HG02870 (cell line): ENCODE results near the gene ABCC10.
A peak's percentile ranks its signal among the peaks of the same experiment; 100 is the strongest.
"Not testable (repeated sequence)": the region's sequence is repeated elsewhere in the genome, so short reads cannot be mapped to it uniquely, and the experiment has no call there.

Experiments used
- ATAC-seq: cut with Tn5 transposase; IDR thresholded peaks from one replicate; pipeline ENCODE4 v1.9.1; 2021; ENCODE audit warnings: mild to moderate bottlenecking, moderate library complexity; ENCODE audit not compliant: unreplicated experiment

ABCC10 gene

DNA sequence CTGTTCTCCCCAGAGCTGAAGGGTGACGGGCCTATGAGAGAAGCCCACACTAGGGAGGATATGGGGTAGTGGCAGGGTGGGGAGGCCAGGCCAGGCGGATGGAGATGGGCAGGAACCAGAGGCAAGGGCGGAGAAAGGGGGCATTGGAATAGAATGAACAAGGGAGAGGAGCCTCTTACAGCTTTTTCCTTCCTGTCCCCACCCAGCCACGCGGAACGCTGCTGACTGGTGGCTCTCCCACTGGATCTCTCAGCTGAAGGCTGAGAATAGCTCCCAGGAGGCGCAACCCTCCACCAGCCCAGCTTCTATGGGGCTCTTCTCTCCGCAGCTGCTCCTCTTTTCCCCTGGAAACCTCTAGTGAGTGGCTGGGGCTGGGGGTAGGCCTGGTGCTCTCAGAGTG, 17.2 kb downstream of the ABCC10 start:
- ATAC-seq: no peak

DNA sequence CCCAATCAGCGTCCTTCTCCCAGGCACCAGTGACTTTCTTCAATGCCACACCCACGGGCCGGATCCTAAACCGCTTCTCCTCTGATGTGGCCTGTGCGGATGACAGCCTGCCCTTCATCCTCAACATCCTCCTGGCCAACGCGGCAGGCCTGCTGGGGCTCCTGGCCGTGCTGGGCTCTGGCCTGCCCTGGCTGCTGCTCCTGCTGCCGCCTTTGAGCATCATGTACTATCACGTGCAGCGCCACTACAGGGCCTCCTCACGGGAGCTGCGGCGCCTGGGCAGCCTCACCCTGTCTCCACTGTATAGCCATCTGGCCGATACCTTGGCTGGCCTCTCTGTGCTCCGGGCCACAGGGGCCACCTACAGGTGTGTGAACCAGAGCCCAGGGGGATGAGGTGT, 18.2 kb downstream of the ABCC10 start:
- no peak for ATAC-seq

DNA sequence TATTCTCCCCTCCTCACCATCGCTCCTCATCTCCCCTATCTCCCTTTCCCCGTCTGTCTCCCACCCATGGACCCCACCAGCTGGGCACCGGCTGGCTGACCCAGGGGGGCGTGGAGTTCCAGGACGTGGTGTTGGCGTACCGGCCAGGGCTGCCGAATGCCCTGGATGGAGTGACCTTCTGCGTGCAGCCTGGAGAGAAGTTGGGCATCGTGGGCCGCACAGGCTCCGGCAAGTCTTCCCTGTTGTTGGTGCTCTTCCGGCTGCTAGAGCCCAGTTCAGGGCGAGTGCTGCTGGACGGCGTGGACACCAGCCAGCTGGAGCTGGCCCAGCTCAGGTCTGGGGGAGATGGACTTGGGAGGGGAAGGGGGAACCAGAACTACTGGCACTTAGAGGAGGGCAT, 20.3 kb downstream of the ABCC10 start:
- ATAC-seq: no peak

DNA sequence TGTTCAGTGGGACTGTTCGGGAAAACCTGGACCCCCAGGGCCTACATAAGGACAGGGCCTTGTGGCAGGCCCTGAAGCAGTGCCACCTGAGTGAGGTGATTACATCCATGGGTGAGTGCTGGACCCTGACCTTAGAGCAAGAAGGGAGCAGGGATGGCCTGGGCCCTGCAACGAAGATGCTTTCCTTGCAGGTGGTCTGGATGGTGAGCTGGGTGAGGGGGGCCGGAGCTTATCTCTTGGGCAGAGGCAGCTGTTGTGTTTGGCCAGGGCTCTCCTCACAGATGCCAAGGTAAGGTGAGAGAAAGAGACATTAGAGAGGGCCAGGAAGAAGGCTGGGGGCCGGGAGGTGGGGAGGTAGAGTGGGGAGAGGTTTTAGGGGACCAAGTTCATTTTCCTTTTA, 21.6 kb downstream of the ABCC10 start:
- ATAC-seq: no peak

DNA sequence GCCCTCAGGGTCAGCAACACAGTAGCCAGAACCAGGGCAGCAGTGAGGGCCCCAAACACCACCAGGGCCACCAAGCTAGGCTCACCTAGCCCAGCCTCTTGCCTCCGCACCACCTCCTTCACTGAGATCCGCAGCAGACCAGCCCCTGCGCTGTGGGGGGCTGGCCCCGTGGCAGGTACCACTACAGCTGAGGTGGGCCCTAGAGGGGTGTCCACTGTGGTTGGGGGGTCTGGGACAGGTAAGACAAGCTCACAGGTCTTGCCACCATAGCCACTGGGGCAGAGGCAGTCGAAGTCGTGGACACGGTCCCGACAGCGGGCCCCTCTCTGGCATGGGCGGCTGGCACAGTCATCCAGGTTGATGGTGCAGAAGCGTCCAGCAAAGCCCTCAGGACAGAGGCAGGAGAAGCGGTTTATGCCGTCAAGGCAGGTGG, 23.4 kb downstream of the ABCC10 start:
- ATAC-seq: no peak

DNA sequence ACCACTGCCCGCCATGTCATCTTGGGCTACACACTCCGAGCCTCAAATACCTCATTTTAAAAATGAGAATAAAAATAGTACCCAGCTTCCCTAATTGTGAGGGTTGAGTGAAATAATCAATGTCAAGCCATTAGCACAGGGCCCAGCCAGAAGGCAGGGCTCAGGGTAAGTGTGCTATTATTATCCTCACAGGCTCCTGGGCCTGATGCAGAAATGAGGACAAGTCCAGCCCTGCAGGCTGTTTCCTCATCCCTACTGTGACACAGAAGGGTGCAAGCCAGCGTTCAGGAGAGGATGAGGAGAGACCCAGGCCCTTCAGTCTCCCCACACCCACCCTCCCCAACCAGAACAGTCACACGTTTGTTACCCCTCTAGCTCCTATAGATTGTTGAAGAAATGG, 24.0 kb downstream of the ABCC10 start:
- ATAC-seq: no peak

DNA sequence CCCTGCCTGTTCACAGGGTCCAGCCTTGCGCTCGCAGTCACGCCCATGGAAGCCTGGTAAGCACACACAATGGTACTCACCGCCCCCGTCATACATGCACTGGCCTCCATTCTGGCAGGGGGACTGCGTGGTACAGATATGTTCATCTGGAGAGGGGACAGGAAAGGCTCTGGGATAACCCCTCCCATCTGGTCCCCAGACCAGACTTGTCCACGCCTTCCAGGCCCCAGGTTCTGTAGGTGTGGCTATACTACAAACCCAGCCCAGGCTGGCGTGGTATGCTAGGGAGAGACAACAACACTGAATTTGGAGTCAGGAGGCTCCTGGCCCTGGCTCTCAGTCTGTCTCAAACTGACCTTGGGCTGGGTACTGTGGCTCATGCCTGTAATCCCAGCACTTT, 24.6 kb downstream of the ABCC10 start:
- no peak for ATAC-seq

DNA sequence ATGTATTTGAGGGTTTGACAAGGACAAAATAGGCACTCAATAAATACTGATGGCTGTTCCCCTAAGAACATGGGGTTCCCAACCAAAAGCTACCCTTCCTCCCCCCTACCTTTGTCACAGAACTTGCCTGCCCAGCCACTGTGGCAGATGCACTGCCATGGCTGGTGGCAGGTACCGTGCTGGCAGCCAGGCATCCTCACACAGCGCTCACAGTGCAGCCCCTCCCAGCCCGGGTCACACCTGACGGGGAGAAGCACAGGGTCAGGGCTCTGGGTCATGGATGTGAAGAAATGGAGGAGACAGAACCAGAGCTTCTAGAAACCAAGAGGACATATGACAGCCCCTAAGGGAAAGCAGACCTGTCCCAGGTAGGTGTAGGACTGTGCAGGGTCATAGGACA, 25.6 kb downstream of the ABCC10 start:
- ATAC-seq: no peak

DNA sequence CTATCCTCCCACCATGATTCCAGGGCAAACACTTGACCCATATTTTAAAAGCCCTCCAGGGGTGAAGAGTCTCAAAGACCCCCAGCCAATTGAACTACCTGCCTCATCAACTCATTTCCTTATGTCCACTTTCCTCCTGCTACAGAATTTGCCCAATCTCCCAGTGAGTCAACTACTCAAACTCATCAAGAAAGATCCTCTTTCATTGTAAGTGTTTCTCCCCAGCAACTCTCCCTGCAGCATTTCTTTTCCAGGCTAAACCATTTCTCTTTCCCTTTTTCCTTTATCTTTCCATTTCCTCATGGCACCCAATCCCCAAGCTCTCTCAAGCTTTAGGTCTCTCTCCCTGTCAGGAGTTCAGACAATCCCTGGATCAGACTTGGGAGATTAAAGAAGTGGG, 26.5 kb downstream of the ABCC10 start:
- no peak for ATAC-seq

DNA sequence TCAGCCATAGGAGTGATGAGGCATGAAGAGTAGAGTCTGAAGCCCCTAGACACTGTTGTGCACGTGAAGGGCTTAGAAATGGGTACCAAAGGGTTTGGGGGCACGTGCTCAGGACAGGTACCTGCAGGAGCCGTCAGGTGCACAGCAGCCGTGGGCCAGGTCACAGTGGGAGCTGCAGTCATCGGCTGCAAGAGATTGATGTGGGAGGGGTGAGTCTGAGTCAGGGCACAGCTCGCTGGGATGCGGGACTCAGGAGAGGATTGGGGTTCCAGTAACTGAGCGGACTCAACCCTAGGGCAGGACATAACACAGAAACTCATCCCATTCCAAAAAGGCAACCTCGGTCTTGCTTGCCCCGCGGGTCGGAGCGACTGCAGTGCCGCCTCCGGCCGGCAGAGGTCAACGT, 27.0 kb downstream of the ABCC10 start:
- ATAC-seq: peak; percentile 61

DNA sequence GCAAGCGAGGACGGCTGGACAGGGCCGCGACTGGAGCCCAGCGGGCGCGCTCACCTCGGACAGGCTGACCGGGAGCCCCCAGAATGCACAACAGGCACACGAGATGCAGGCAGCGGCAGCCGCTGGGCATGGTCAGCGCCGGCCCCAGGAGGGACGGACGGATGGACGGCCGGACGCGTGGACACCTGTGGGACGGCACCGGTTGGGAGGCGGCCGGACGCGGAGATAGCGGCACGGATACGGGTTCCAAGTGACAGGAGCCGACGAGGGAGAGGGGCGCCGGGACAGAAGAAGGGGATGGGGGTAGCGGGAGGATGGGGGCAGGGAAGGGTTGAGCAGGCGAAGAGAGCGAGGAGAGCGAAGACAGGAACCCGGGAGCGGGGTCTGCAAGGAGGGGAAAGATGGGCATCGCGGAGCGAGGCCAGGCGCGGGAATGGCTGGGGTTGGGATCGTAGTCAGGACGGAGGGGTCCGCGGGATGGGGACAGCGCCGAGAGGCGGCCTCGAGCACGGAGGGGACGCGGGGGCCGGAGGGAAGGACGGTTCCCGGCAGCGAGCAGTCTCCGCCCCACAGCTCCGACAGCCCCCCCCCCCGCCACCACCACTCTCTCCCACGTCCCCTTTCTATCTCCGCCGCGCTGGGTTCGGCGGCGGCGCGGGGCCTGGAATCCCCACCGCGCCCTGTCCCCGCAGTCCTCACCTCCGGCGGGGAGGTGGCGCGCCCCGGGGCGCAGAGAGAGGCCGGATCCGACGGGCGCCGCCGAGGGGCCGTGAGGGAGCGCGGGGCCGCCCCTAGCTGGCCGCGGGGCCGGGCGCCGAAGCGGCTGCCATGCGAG, 27.6 kb downstream of the ABCC10 start:
- no peak for ATAC-seq

DNA sequence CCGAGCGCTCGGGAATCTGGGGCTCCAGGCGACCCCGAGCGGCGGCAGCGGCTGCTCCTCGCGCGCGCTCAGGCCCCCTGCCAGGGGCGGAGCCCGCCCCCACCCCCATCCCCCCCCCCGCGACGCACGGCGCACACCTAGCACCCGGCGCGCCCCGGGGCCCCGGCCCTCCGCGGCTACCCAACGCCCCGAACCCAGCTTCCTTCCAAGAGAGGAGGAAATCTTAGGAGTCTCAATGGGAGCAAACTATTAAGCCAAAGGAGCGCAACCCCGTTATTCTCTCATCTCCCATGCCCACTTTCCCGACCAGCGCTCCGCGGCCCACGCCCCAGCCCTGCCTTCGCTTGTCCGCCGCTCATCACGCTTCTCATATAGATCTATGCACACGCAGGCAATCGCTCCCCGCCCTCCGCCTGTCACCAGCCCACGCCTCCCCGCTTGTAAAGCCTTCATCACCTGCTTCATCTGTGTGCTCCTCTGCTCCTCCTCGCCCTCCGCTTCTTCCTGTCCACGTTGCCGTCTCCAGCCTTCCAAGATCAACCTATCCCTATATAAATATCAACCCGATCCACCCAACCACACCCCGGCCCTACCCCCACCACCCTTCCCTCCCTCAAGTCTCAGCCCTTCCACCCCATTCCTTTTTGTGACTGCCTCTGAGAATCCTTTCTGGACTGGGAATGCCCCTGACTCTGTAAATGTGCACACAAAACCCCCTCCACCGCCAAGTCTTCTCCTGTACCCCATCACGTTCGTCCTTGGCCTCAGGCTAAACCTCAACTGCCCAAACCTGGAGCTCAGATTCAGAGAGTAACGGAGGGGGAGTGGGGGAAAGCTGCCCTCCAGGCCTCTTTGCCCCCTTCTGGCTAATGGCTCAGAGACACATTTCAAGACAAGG, 28.4 kb downstream of the ABCC10 start, which contains the start of gene DLK2:
Gene DLK2, minus strand, starts transcription at position 18 of the 898 bp plus-strand sequence. CDS start 723 bp downstream, outside the sequence.
- no peak for ATAC-seq

DNA sequence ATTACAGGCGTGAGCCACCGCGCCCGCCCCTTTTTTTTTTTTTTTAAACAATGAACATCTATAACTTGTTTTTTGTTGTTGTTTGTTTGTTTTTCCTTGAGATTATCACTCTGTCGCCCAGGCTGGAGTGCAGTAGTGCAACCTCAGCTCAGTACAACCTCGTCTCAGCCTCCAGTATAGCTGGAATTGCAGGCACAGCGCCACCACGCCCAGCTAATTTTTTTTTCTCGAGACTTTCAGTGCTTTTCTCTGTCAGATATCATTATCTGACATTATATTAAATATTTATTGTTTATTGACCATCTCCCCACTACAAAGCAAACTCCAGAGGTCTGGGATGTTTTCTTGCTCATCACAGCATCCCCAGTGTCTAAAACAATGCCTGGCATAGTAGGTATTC, 30.3 kb downstream of the ABCC10 start:
- no peak for ATAC-seq

DNA sequence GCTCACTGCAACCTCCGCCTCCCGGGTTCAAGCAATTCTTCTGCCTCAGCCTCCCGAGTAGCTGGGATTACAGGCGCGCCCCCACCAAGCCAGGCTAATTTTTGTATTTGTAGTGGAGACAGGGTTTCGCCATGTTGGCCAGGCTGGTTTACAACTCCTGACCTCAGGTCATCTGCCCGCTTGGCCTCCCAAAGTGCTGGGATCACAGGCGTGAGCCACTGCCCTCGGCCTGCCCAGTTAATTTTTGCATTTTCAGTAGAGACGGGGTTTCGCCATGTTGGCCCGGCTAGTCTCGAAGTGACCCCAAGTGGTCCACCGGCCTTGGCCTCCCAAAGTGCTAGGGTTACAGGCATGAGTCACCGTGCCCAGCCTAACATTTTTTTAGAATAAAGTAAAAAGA, 30.8 kb downstream of the ABCC10 start:
- ATAC-seq: not testable (repeated sequence)

DNA sequence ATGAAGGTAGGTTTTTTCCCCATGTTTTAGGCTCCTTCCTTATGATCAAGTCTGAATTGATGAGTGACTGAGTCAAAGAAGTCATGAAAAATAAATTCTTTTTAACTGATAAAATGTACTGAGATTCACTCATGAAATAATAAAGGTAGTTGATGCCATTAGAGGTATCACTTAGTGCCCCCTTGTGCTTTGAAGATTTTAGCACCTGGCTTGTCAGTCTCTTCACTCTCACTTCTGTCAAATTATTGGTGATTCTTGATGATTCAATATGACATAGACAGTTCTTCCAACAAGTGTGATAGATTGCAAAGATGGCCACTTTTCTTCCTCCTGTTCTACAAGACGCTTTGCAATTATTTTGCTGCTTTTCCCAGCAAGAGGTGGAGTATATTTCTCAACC, 32.2 kb downstream of the ABCC10 start:
- ATAC-seq: no peak

DNA sequence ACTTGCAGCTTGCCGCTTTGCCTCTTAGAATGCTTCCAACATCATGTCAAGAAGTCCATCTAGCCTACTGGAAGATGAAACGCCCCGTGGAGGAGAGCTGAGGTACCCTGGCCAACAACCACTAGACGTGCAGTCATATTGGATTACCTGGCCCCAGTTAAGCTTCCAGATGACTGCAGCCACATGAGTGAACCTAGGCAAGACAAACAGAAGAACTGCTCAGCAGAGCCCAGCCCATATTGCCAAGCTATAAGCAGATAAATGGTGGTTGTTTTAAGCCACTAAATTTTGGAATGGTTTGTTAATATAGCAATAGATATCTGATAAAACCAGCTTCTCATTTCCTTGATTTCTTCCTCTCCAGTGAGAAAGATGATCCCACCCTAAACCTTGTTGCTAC, 32.7 kb downstream of the ABCC10 start:
- no peak for ATAC-seq

DNA sequence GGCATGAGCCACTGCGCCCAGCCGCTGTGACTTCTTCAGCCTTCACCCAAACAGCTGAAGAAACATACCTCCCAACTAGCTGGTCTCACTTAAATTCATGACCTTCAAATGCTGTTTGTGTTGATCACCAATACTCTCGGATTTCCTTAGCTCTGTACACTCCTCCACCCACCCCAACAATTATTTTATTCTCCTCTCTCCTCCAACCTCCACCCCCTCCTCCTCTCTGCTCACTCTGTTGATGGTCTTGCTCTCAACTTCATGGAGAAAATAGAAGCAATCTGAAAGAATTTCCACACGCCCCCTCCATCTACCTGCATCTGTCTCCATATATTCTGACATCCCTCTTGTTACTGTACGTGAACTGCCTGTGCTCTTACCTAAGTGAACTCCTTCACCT, 34.6 kb downstream of the ABCC10 start:
- ATAC-seq: no peak

DNA sequence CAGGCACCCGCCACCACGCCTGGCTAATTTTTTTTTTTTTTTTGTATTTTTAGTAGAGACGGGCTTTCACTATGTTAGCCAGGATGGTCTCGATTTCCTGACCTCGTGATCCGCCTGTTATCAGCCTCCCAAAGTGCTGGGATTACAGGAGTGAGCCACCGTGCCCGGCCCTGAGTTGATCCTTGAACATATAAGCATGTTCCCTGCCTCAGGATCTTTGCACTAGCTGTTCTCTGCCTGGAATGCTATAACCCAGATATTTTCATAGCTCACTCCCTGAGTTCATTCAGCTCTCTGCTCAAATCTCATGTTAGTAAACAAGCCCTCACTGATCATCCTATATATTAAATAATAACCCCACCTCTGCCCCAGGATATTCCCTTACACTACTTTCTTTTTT, 37.0 kb downstream of the ABCC10 start:
- no peak for ATAC-seq

DNA sequence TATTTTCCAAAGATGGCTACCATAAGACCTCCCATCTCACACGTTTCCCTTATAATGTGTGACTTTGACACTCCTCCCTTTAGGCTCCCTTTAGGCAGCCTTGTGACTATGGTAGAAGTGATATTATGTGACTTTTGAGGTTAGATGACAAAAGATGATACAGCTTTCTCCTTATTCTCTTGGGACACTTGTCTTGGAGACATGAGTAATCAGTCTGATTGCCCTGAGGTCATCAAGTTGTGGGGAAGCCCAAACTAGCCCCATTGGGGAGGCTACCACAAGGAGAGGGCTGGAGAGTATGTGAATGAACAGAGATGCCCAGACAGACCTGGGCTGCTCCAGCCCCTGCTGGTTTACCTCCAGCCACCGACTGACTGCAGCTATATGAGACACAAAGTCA, 38.6 kb downstream of the ABCC10 start:
- ATAC-seq: no peak

DNA sequence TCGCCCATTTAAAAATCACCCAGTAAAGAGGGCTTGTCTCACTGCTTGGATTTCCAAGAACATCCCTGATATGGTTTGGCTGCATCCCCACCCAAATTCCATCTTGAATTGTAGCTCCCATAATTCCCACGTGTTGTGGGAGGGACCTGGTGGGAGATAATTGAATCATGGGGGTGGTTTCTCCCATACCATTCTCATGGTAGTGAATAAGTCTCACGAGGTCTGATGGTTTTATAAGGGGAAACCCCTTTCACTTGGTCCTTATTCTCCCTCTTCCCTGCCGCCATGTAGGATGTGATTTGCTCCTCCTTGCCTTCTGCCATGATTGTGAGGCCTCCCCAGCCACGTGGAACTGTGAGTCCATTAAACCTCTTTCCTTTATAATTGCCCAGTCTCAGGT, 39.9 kb downstream of the ABCC10 start:
- not testable (repeated sequence) for ATAC-seq

DNA sequence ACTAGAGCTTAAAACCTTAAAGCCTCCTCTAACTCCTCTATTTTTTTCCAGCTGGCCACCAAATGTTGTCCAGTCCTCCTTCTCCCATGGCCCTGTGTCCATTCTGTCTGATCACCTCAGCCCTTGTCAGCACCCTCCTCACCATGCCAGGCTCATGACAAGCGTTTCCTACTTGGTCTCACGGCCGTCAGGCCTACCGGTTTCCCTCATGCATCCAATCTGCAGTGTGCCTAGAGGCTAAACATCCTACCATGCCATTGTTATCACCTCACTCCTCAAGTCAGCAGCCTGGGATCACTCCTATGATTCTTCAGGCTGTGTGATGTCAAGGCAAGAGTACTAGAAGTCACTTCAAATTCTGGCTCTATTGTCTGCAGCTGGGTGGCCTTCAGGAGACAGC, 40.4 kb downstream of the ABCC10 start:
- no peak for ATAC-seq

DNA sequence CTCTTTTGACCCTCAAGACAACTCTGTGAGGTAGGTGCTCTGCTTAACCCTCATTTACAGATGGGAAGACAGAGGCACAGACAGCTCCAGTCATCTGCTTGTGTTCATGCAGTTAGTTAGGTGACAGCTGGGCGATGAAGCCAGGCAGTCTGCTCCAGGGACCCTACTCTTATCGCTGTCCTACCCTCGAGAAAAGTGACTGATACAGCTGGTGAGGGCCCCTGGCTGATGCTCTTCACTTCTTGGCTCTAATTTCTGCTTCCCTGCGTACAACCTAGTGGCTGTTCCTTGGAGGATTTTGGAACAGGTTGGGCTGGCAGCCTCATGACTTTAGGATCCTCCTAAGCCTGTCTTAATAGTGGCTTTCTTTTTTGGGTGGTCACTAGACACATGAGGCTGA, 40.9 kb downstream of the ABCC10 start:
- ATAC-seq: no peak
